GM03348 (cell line): ENCODE measurements around the gene PTPRN2.

ENCODE experiments used
- DNase-seq: peaks from one replicate; pipeline ENCODE4 v3.0.0; 2012; ENCODE audit warnings: low spot score

PTPRN2 gene

GRCh38 chr7:158602905-158603772 lies 15.5 kb upstream of the PTPRN2 start:
- no peak for DNase-seq

GRCh38 chr7:158602041-158602440 lies 14.4 kb upstream of the PTPRN2 start:
- no peak for DNase-seq

- DNase-seq = no peak
Observed at GRCh38 chr7:158601090-158601489, 13.5 kb upstream of the PTPRN2 start.

- DNase-seq = no peak
Observed at GRCh38 chr7:158596745-158597144, 9.1 kb upstream of the PTPRN2 start.

- no peak for DNase-seq
Observed at GRCh38 chr7:158596309-158596708, 8.7 kb upstream of the PTPRN2 start.

- DNase-seq = no peak
Observed at GRCh38 chr7:158595068-158595467, 7.4 kb upstream of the PTPRN2 start.

GRCh38 chr7:158592541-158592940 lies 4.9 kb upstream of the PTPRN2 start:
- DNase-seq = no peak

- no peak for DNase-seq
Observed at GRCh38 chr7:158591944-158592343, 4.3 kb upstream of the PTPRN2 start.

GRCh38 chr7:158590181-158590530 lies 2.5 kb upstream of the PTPRN2 start:
- no peak for DNase-seq

GRCh38 chr7:158589653-158590052 lies 2.0 kb upstream of the PTPRN2 start:
- DNase-seq = no peak

GRCh38 chr7:158588878-158589442 lies 1.3 kb upstream of the PTPRN2 start:
- DNase-seq = no peak

GRCh38 chr7:158588085-158588877 lies 658 bp upstream of the PTPRN2 start:
- DNase-seq = no peak

GRCh38 chr7:158586499-158587161 lies 993 bp downstream of the PTPRN2 start:
- no peak for DNase-seq

GRCh38 chr7:158585721-158586498 lies 1.7 kb downstream of the PTPRN2 start:
- no peak for DNase-seq

GRCh38 chr7:158584407-158584806 lies 3.2 kb downstream of the PTPRN2 start:
- DNase-seq = no peak

GRCh38 chr7:158583810-158584209 lies 3.8 kb downstream of the PTPRN2 start:
- DNase-seq = no peak

- DNase-seq = no peak
Observed at GRCh38 chr7:158583143-158583542, 4.5 kb downstream of the PTPRN2 start.

- DNase-seq = no peak
Observed at GRCh38 chr7:158582089-158582456, 5.5 kb downstream of the PTPRN2 start.

GRCh38 chr7:158581440-158582088 lies 6.1 kb downstream of the PTPRN2 start:
- DNase-seq = no peak

GRCh38 chr7:158579662-158580646 lies 7.7 kb downstream of the PTPRN2 start:
- no peak for DNase-seq
